ENCODE data around the gene COL8A2.

COL8A2 gene

GRCh38 chr1:36148821-36149236, 23.8 kb upstream of the COL8A2 start:
- ChIA-PET POLR2A (interaction anchor here (0.6 to 3.8 kb wide), 24 partner anchors 9 to 341 kb away, joined by 3 to 28 read pairs (median 4); partner anchors contain the start of genes AGO4, LSM10, MRPS15 and OSCP1), CTCF (interaction anchor here (0.6 to 4.4 kb wide), 31 partner anchors 11 to 590 kb away, joined by 3 to 132 read pairs (median 5); partner anchors contain the start of gene THRAP3)
- TF ChIP-seq ZNF324 (tag by site-specific recombination; IDR thresholded peaks at IDR 0.05) (no peak; the same call in 1 of the 2 replicates), ZNF10 (tag by site-specific recombination; IDR thresholded peaks at IDR 0.05) (0 out of 2 replicates have a peak, but pooled peaks have one; percentile 49), ZNF660 (tag by site-specific recombination; IDR thresholded peaks at IDR 0.05) (no peak), ZNF621 (tag by site-specific recombination; IDR thresholded peaks at IDR 0.05) (no peak), ZNF174 (tag by site-specific recombination; IDR thresholded peaks at IDR 0.05) (no peak), ZBTB6 (tag by site-specific recombination; IDR thresholded peaks at IDR 0.05) (0 out of 2 replicates have a peak, but pooled peaks have one; percentile 15), ZNF664 (tag by site-specific recombination; IDR thresholded peaks at IDR 0.05) (peak; percentile 99), ZNF239 (tag by site-specific recombination; IDR thresholded peaks at IDR 0.05) (no peak), REPIN1 (tag by site-specific recombination; IDR thresholded peaks at IDR 0.05; ENCODE audit: low read depth) (peak; percentile 95), ZNF692 (tag by site-specific recombination; IDR thresholded peaks at IDR 0.05) (peak; percentile 11; the same call in 1 of the 2 replicates), ZFP69B (tag by site-specific recombination; IDR thresholded peaks at IDR 0.05) (no peak), ZBTB20 (tag by site-specific recombination; IDR thresholded peaks at IDR 0.05) (no peak), ZNF140 (tag by site-specific recombination; IDR thresholded peaks at IDR 0.05) (no peak)
- Histone ChIP-seq H3K27ac (ENCODE audit: extremely low read depth, low read depth, low read length) (peak overlapping the region; percentile 61; the same call in 1 of the 2 replicates), H3K4me1 (ENCODE audit: control insufficient read depth, insufficient read depth, low read length) (no peaks in the 10 kb centered on the region), H3K4me3 (ENCODE audit: low read depth, low read length) (peak overlapping the region; percentile 90), H3K36me3 (ENCODE audit: control insufficient read depth in 2 of 2, insufficient read depth in 1 of 2, low read length in 2 of 2) (peaks cover 0 to 17% of the 10 kb centered on the region in 2 experiments; a peak in 1 of 3 replicates), H3K9me3 (ENCODE audit: control insufficient read depth, insufficient read depth, low read depth, low read length) (no peaks in the 10 kb centered on the region)

GRCh38 chr1:36144413-36144812, 19.4 kb upstream of the COL8A2 start:
- POLR2A ChIA-PET = interaction anchor here (1.0 to 1.3 kb wide), 2 partner anchors 12 to 17 kb away, joined by 3 read pairs; partner anchors contain the start of gene MAP7D1
- no peak for TF ChIP-seq ZNF48 (tag by site-specific recombination; IDR thresholded peaks at IDR 0.05)
- peak; percentile 66 for TF ChIP-seq ZNF121 (tag by site-specific recombination; IDR thresholded peaks at IDR 0.05)
- no peak for TF ChIP-seq ZNF18 (tag by site-specific recombination; IDR thresholded peaks at IDR 0.05)
- peaks cover 0 to 40% of the 10 kb centered on the region in 2 experiments; a peak in 1 of 3 replicates for H3K36me3 ChIP-seq (ENCODE audit: control insufficient read depth in 2 of 2, insufficient read depth in 1 of 2, low read length in 2 of 2)
- H3K27ac ChIP-seq (ENCODE audit: extremely low read depth, low read depth, low read length) = no peak overlapping the region
- no peaks in the 10 kb centered on the region for H3K4me1 ChIP-seq (ENCODE audit: control insufficient read depth, insufficient read depth, low read length)
- CTCF ChIA-PET = interaction anchor here (1.1 to 4.4 kb wide), 2 partner anchors 10 to 141 kb away, joined by 3 to 38 read pairs; no protein-coding TSS in a partner anchor
- no peaks in the 10 kb centered on the region for H3K9me3 ChIP-seq (ENCODE audit: control insufficient read depth, insufficient read depth, low read depth, low read length)
- no peak overlapping the region for H3K4me3 ChIP-seq (ENCODE audit: low read depth, low read length)

- Histone ChIP-seq H3K36me3 (ENCODE audit: control insufficient read depth in 2 of 2, insufficient read depth in 1 of 2, low read length in 2 of 2) (peaks cover 0 to 47% of the 10 kb centered on the region in 2 experiments; a peak in 2 of 3 replicates), H3K4me3 (ENCODE audit: low read depth, low read length) (no peak overlapping the region), H3K4me1 (ENCODE audit: control insufficient read depth, insufficient read depth, low read length) (no peaks in the 10 kb centered on the region), H3K9me3 (ENCODE audit: control insufficient read depth, insufficient read depth, low read depth, low read length) (no peaks in the 10 kb centered on the region), H3K27ac (ENCODE audit: extremely low read depth, low read depth, low read length) (no peak overlapping the region)
- CTCF ChIA-PET = interaction anchor here (1.6 to 4.4 kb wide), 2 partner anchors 9 to 45 kb away, joined by 4 to 38 read pairs; no protein-coding TSS in a partner anchor
- POLR2A ChIA-PET = interaction anchor here (0.6 kb wide), 1 partner anchor 22 kb away, joined by 4 read pairs; no protein-coding TSS in a partner anchor
- TF ChIP-seq ZNF548 (tag by site-specific recombination; IDR thresholded peaks at IDR 0.05) (no peak), ZNF560 (tag by site-specific recombination; IDR thresholded peaks at IDR 0.05; ENCODE audit: borderline replicate concordance) (no peak), PRDM6 (tag by site-specific recombination; IDR thresholded peaks at IDR 0.05) (no peak), ZNF391 (tag by site-specific recombination; IDR thresholded peaks at IDR 0.05; ENCODE audit: borderline replicate concordance, low read depth) (no peak), ZFHX2 (tag by site-specific recombination; conservative IDR thresholded peaks at IDR 0.05) (no peak), ZBTB7A (tag by site-specific recombination; IDR thresholded peaks at IDR 0.05; ENCODE audit: low read depth) (no peak), ZNF529 (tag by site-specific recombination; IDR thresholded peaks at IDR 0.05; ENCODE audit: insufficient replicate concordance) (no peak), ZNF76 (tag by site-specific recombination; IDR thresholded peaks at IDR 0.05; ENCODE audit: borderline replicate concordance, low read depth) (no peak), ZNF175 (tag by site-specific recombination; IDR thresholded peaks at IDR 0.05) (no peak), ZNF747 (tag by site-specific recombination; IDR thresholded peaks at IDR 0.05) (no peak), OVOL3 (tag by site-specific recombination; IDR thresholded peaks at IDR 0.05) (no peak)
Measured at GRCh38 chr1:36143424-36143823, 18.4 kb upstream of the COL8A2 start.
